AG20443 (cell line): ENCODE results near the gene ABL1.
"Not testable (repeated sequence)": the region's sequence is repeated elsewhere in the genome, so short reads cannot be mapped to it uniquely, and the experiment has no call there.

Experiments used
- DNase-seq: peaks from one replicate; pipeline ENCODE4 v3.0.0; 2012; ENCODE audit warnings: low spot score, mixed read lengths

ABL1 gene

DNA sequence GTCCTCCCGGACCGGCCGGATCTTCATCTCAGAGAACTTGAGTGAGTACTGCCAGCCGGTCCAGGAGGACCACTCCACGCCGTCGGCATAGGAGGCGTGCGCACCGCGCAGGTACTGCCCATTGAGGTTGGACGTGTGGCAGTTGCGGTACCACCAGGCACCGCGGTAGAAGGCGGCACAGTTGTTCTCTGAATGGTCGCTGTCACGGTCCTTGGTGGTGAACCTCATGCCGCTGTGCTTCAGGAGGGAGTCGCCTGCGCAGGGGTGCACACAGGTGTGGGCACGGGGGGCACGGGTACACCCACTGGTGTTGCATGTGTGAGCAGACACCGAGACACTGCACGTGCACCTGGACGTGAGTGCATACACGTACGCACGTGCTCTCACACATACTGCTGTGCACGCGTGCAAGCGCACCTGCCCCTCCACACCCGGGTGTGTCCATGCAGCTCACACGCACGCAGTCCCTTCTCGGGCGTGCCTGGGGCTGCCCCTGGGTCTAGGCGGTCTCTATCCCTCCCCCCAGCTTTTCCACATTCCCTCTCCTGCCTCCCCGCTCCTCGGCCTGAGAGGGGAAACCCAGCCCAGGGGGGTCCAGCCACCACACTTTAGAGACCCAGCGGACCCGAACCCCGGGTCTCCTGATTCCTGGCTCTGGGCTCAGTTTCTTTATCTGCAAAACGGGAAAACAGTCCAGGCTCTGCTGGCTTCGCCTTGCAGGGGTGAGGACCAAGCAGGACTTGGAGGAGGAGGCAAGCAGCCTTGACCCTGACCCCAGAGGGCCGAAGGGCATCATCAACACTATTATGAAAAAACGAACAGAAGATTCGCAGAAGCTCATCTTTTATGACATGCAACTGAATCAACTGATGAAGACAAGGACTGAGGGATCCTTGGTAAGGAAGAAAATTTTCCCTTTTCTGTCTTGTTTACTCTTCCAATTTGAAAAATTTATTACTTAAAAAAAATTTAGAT lies 69.3 kb downstream of the ABL1 start:
- DNase-seq: no peak

DNA sequence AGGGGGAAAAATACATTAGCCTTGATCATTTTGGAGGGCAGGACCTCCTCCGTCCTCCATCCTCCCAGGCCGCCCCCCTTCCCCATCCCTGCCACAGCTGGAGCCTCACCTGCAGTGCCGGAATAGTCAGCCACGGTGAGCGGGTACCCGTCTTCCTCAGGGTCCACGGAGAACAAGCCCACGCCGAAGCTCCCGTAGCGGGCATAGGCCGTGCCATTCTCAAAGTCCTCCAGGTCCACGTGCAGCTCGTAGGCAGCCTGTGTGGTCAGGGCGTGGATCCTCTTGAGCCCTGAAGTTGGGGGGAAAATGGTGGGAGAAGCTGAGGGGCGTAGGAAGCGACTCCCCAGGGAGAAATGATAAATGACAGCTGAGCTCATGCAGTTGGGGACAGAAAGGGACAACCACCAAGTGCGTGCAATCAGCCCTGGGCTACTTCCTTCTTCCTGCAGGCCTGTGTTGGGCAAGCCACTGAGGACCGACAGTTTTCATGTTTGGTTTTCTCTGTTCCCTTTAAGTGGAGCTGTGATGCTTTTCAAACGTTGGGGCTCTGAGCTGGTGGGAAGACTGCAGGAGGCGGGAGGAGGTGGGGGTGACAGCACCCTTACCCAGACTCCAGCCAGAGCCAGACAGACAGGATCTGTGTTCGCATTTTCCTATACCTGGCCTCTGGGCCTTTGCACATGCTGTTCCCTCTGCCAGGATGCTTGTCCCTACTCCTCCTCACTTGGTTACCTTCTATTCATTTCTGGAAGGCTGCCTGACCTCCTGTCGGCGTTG lies 70.3 kb downstream of the ABL1 start:
- DNase-seq: no peak

DNA sequence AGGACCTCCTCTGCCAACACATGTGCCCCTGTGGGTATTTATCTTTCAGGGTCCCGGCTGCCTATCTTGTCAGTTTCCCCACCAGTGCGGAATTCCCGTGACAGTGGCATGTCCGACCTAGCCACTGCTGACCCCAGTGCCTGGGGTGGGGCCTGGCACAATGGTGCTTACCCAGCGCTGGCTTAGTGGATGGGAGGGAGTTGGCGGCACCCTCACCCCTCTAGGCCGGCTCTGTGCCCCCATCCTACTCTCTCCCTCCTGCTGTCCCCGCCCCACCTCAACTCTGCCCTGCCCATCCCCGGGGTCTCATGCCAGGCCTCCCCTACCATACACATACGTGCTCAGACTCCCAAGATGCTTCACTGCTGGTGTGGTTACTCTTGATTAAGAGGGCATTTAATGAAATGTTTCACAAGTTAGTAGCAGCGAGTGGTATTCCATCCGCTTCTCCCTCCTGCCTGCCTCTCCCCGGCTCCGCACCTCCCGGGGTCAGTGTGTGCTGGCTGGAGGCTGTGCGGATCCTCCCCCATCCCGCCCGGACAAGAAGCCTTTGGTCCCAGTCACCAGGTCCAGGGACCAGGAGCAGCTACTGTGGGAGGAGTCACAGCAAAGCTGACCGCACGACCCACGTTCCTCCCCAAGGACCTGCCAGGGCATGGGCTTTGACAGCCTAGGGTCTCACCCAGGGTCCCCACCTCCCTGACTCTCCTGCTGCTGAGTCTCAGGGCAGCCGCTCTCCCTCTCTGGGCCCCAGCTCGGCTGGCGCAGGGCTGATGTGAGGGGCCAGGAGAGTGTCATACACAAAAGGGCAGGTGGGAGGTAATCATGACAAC lies 71.1 kb downstream of the ABL1 start:
- DNase-seq: no peak

GRCh38 chr9:130906735-130907416 lies 71.8 kb downstream of the ABL1 start:
- DNase-seq: no peak

GRCh38 chr9:130908146-130908877 lies 73.3 kb downstream of the ABL1 start:
- DNase-seq: no peak

DNA sequence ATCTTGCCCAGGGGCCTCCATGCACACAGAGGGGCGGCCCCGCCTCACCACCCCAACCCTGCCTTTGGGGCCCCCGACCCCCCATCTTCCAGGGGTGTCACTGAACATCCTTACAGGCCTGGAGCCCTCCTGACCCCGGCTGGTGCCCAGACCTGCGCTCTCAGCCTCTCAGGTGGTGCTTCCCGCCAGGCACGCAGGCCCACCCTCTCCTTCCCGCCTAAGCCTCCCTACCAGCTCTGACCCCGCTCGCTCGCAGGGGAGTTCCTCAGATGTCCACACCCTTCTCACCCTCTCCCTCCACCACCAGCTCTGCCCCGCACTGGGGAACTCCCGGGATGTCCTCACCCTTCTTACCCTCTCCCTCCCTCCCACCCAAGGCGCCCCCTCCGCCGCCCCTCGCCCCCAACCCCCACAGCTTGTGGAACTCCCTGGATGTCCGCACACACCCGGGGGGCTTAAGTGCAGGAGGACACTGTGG lies 73.9 kb downstream of the ABL1 start:
- DNase-seq: no peak

GRCh38 chr9:130910041-130910440 lies 75.0 kb downstream of the ABL1 start:
- not testable (repeated sequence) for DNase-seq

- DNase-seq: not testable (repeated sequence)
These were observed 75.6 kb downstream of the ABL1 start for GRCh38 chr9:130910670-130911069.

- no peak for DNase-seq
These were observed 76.4 kb downstream of the ABL1 start for GRCh38 chr9:130911254-130912049.

- DNase-seq: peak; percentile 83
These were observed 78.0 kb downstream of the ABL1 start for GRCh38 chr9:130912932-130913598.

DNA sequence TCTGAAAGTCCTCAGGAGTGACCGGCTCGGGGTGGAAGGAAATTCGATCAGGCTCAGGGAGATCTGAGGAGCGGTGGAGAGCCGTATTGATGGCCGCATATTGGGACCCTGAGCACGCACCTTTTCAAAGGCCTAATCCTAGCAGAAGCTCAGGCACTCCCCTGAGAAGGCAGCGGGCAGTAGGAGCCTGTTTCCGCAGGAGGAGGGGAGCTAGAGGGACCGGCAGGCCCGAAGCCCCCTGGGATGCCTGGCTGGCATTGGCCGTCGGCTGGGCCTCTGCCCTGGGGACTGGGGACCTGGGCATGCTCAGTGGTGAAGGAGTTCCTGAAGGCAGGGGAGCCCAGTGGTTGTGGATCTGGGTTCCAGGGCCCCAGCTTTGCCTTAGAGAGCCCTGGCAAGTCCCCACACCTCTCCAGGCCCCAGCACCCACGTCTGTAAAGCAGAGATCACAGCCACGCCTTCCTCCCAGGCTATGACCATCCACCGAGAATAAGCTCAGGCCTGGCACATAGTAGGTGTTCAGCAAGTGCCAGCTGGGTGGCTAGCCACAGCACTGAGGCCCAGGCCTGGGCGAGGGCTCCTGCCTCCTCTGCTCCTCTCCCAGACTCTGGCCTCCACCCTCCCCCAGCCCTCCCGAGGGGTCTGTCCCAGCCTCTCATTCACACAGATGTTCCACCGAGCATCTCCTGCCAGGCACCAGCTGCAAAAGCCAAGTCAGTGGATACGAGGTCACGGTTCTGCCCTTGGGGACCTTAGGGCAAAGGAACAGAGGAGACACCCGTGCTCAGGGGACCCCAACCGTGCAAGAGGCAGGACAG lies 78.8 kb downstream of the ABL1 start:
- no peak for DNase-seq

GRCh38 chr9:130914417-130915095 lies 79.5 kb downstream of the ABL1 start:
- no peak for DNase-seq

GRCh38 chr9:130915096-130915447 lies 80.0 kb downstream of the ABL1 start:
- no peak for DNase-seq

DNA sequence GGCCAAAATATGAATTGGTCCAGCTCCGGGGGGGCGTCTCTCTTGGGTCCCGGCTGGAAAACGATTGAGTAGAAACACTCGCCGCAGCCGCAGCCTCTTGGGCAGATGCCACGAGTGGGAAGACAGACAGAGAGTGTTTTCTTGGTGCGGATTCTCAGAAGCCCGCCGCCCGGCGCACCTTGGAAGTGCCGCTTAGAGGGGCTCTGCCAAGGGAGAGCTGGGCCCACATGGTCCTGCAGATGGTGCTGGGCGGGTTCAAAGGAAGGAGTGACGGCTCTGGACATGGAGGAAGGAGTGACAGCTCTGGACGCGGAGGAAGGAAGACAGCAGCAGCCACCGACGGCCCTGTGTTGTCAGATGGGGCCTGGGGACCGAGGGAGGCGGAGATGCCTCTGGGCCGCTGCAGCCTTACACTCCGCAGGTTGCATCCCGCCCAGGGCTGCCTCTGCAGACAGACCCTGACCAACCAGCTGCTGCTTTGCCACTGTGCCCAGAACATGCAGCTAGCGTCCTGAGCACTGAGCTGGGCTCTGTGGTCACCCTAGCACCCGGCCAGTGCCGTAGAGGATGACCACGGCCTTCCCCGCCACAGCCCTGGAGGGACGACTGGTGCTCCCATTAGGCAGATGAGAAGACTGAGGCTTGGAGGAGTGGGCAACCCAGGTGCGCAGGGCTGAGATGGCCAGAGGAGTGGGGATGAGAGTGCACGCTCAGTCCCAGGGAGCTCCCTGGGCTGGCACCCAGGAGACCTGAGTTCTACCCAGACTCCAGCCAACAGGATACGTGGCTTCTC lies 82.3 kb downstream of the ABL1 start:
- DNase-seq: no peak

DNA sequence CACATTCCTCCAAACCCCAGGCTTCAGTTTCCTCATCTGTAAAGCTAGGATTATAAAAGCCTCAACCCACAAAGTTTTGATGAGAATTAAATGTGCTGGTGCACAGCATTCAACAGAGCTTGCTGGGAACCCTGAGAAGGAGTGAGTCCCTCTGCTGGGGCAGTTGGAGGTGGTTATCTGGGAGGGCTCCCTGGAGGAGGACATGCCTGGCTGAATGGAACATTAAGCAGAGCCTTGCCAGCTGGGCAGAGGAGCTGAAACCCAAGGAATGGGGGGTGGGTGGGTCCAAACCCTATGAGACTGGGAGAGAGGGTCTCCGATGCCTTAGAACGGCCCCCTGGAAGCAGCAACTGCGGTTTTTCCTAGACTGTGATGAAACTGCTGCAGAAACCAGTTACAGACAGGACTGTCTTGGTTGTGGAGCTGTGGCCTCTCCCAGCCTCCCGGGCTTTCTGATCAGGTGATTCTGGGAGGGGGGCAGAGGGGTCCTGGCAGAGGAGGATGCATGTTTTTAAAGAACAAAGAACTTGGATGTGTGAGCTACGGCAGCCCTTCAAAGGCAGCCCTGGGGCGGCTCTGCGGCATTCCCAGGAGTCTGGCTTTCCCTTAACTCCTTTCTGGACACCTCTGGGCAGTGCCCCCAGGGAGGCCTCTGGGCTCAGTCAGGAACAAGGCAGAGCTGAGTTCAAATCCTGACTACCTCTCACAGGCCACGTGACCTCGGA lies 83.2 kb downstream of the ABL1 start:
- DNase-seq: no peak

DNA sequence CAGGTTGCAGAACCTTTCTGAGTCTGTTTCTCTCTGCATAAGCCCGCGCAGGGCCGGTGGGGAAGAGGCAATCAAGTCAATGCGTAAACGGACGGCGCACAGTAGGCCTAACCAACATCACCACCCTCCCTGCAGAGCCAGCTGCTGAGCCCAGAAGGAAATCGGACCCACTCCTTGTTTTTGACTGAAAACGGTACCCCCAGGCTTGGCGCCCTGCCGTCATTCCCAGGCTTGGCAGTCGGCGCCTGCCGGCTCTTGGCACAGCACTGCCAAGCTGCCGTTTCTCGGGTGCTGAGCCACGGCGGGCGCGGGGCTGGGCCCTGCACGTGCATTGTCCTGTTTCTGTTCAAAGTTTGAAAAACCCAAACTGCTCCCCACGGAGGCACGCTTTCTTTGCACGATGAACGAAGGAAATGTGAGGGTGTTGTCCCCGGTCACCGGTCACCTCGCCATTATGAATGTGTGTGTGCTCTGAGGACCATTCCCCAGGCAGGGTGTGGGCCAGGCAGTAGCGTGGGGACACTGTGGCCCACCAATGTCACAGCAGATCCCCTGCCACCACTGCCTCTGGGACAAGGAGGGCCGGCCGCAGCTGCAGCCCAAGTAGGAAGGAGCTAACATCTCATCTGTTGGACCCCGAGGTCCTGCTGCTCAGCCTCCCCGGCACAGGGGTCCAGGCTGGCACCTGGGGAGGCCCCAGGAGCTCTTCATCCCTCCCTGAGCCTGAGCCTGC lies 83.9 kb downstream of the ABL1 start:
- DNase-seq: no peak
